Panc1 (cell line): ENCODE results near the gene GKN1.

Source experiments
- CTCF ChIP-seq: fragments of 450-650 bp; IDR thresholded peaks from 2 replicates; pipeline ENCODE4 v1.5.1; 2017; ENCODE audit warnings: mild to moderate bottlenecking
- TF ChIP-seq, protein P1 (sequence below), 2 experiments: IDR thresholded peaks; 2 replicates each; pipeline ENCODE4 v1.6.1; 2011 to 2012; ENCODE audit warnings: low read depth in 2 of 2, control low read depth in 1 of 2, low read length in 1 of 2, mild to moderate bottlenecking in 1 of 2, moderate library complexity in 1 of 2; ENCODE audit not compliant: insufficient read depth in 1 of 2

GRCh38 chr2:68968221-68968620, 6.2 kb upstream of the GKN1 start:
- TF ChIP-seq CTCF, result no peak
- TF ChIP-seq, protein P1, sequence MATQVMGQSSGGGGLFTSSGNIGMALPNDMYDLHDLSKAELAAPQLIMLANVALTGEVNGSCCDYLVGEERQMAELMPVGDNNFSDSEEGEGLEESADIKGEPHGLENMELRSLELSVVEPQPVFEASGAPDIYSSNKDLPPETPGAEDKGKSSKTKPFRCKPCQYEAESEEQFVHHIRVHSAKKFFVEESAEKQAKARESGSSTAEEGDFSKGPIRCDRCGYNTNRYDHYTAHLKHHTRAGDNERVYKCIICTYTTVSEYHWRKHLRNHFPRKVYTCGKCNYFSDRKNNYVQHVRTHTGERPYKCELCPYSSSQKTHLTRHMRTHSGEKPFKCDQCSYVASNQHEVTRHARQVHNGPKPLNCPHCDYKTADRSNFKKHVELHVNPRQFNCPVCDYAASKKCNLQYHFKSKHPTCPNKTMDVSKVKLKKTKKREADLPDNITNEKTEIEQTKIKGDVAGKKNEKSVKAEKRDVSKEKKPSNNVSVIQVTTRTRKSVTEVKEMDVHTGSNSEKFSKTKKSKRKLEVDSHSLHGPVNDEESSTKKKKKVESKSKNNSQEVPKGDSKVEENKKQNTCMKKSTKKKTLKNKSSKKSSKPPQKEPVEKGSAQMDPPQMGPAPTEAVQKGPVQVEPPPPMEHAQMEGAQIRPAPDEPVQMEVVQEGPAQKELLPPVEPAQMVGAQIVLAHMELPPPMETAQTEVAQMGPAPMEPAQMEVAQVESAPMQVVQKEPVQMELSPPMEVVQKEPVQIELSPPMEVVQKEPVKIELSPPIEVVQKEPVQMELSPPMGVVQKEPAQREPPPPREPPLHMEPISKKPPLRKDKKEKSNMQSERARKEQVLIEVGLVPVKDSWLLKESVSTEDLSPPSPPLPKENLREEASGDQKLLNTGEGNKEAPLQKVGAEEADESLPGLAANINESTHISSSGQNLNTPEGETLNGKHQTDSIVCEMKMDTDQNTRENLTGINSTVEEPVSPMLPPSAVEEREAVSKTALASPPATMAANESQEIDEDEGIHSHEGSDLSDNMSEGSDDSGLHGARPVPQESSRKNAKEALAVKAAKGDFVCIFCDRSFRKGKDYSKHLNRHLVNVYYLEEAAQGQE (IDR thresholded peaks at IDR 0.05; ENCODE audit: insufficient read depth in 1 of 2, low read depth in 2 of 2, low read length in 1 of 2), result no peak
